Adrenal gland (tissue), 12 donors: ENCODE results near the gene KDM6A. TPM values are rescaled to one million over a fixed set of nuclear protein-coding genes. Genes with fewer than 3 reads are reported as not detected.

ENCODE experiments used
- DNase-seq, 7 donors: peaks; one replicate each; pipeline ENCODE4 v3.0.0-alpha.2; 2019 to 2020
- H3K27ac ChIP-seq, 5 donors: fragments of 200-600 bp; sonication (generic) in 4 of 5; 1 replicate in 3 of 5; 2 replicates in 2 of 5; pipeline versions ENCODE4 v1.5.1 to v1.8.0; 2016 to 2020; ENCODE audit warnings: mild to moderate bottlenecking in 1 of 5
- H3K27me3 ChIP-seq: fragments of 200-600 bp; 2 replicates; pipeline ENCODE4 v1.8.0; 2021
- H3K36me3 ChIP-seq, 2 donors: fragments of 200-600 bp; replicated peaks in 1 of 2; 1 replicate in 1 of 2; 2 replicates in 1 of 2; pipeline versions ENCODE4 v1.5.1 to v1.8.0; 2018 to 2022
- H3K4me1 ChIP-seq, 2 donors: fragments of 200-600 bp; replicated peaks in 1 of 2; 1 replicate in 1 of 2; 2 replicates in 1 of 2; pipeline versions ENCODE4 v1.5.1 to v1.8.0; 2018 to 2021
- H3K4me3 ChIP-seq, 4 donors: fragments of 200-600 bp; sonication (generic) in 3 of 4; one replicate each; pipeline ENCODE4 v1.5.1; 2016 to 2018
- H3K9me3 ChIP-seq, 3 donors: fragments of 200-600 bp; sonication (generic) in 1 of 3; replicated peaks in 1 of 3; 1 replicate in 2 of 3; 2 replicates in 1 of 3; pipeline versions ENCODE4 v1.5.1 to v1.8.0; 2016 to 2021
- POLR2A ChIP-seq, 2 donors: fragments of 450-650 bp; IDR thresholded peaks; one replicate each; pipeline ENCODE4 v1.6.1; 2017; ENCODE audit warnings: antibody characterized with exemption in 2 of 2, mild to moderate bottlenecking in 2 of 2, moderate library complexity in 1 of 2
- WGBS, 4 donors: extraction: QIAGEN DNeasy Blood & Tissue Kit in 2 of 4; methylation state at CpG; one replicate each; pipeline versions ENCODE4 v1.1.5 to v1.1.7; 2013 to 2017; 5-methylcytosine and 5-hydroxymethylcytosine counted together
- intact Hi-C, 2 donors: fragments of 100-400 bp; cut with DNase I; formaldehyde crosslinking; loops; one replicate each; pipeline versions ENCODE4 v1.14.1 to v1.15.0; 2022 to 2023
- polyA plus RNA-seq, 3 donors: library from polyadenylated mRNA; stranded (reverse); fragments of 200-250 nt in 2 of 3; fragments of 350-450 nt in 1 of 3; fragmentation: Illumina TruSeq in 1 of 3; extraction: RNeasy Lipid Tissue Mini Kit (QIAGEN cat#74804) in 1 of 3; gene quantifications; one replicate each; pipeline ENCODE4 v1.2.3, GENCODE V29; 2013 to 2014
- total RNA-seq, 9 donors: library from RNA; depleted of rRNA in 4 of 9; stranded (reverse); fragments of >200 nt in 4 of 9; fragments of 120-200 nt in 1 of 9; fragmentation: NEBNext Ultra II Directional in 1 of 9; extraction: Animal tissue kit (Norgen Biotek cat#: 25700) in 1 of 9; gene quantifications; one replicate each; pipeline versions ENCODE4 v1.1.0 to v1.2.4, GENCODE V29; 2013 to 2023
- TF ChIP-seq, protein P1 (sequence below), 6 experiments: fragments of 450-650 bp in 4 of 6; fragments of 200-600 bp in 2 of 6; sonication (generic) in 1 of 6; IDR thresholded peaks; 1 replicate in 5 of 6; 2 replicates in 1 of 6; pipeline versions ENCODE4 v1.5.1 to v1.8.0; 2016 to 2021; ENCODE audit warnings: antibody characterized with exemption in 6 of 6, mild to moderate bottlenecking in 2 of 6, moderate library complexity in 1 of 6
- donor health status: healthy with polysubstance abuse.
- donor health status: Bipolar disorder and iron deficiency.
- donor health status: DM: yes; HTN: yes; CAD: no.
- donor health status: DM: no; HTN: no; CAD: no.
- donor health status: DM: no; HTN: no; CAD: no.
- donor health status: DM: yes; HTN: yes; CAD: no.

KDM6A gene
- total and polyA plus RNA-seq, 12 donors = 4.1 to 37.9 (median 21.6) TPM

DNA sequence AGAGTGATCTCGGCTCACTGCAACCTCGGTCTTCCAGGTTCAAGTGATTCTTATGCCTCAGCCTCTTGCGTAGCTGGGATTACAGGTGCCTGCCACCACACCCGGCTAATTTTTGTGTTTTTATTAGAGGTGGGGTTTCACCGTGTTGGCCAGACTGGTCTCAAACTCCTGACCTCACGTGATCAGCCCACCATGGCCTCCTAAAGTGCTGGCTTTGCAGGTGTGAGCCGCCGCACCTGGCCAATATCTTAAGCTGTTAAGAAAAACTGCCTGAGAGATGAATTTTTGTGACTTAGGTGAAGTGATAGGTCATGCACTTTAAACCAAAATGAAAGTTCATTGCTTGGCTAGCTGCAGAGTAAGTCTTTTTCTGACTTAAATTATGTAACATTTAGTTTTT, 5.8 kb downstream of the KDM6A start:
- Histone ChIP-seq H3K4me3 (no peak overlapping the region), H3K4me1 (peaks cover 11 to 56% of the 10 kb centered on the region in 2 donors), H3K27me3 (no peaks in the 10 kb centered on the region), H3K36me3 (no peaks in the 10 kb centered on the region), H3K9me3 (no peaks in the 10 kb centered on the region), H3K27ac (no peak overlapping the region)
- 88 to 95% (median 92%) methylated on average over 6 to 8 of the region's 8 CpGs for WGBS, 4 donors
- DNase-seq = no peak
- TF ChIP-seq, protein P1, sequence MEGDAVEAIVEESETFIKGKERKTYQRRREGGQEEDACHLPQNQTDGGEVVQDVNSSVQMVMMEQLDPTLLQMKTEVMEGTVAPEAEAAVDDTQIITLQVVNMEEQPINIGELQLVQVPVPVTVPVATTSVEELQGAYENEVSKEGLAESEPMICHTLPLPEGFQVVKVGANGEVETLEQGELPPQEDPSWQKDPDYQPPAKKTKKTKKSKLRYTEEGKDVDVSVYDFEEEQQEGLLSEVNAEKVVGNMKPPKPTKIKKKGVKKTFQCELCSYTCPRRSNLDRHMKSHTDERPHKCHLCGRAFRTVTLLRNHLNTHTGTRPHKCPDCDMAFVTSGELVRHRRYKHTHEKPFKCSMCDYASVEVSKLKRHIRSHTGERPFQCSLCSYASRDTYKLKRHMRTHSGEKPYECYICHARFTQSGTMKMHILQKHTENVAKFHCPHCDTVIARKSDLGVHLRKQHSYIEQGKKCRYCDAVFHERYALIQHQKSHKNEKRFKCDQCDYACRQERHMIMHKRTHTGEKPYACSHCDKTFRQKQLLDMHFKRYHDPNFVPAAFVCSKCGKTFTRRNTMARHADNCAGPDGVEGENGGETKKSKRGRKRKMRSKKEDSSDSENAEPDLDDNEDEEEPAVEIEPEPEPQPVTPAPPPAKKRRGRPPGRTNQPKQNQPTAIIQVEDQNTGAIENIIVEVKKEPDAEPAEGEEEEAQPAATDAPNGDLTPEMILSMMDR (IDR thresholded peaks at IDR 0.05) = no peak
- TF ChIP-seq POLR2A (IDR thresholded peaks at IDR 0.05) = no peak
- intact Hi-C loops = no loop called here

DNA sequence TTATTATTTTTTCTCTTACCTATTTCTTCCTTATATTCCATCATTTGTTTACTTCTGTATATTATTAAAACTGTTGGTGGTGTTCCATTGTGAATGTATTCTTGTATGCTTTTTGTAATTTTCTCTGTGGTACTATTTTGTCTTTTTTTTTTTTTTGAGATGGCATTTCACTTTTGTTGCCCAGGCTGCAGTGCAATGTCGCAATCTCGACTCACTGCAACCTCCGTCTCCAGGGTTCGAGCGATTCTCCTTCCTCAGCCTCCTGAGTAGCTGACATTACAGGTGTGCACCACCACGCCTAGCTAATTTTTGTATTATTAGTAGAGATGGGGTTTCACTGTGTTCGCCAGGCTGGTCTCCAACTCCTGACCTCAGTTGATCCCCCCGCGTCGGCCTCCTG, 8.6 kb downstream of the KDM6A start:
- H3K27me3 ChIP-seq = no peaks in the 10 kb centered on the region
- no peak overlapping the region for H3K27ac ChIP-seq
- no peak for DNase-seq
- no peak overlapping the region for H3K4me3 ChIP-seq
- WGBS, 4 donors = 92 to 96% (median 93%) methylated on average over 6 to 10 of the region's 10 CpGs
- H3K9me3 ChIP-seq = no peaks in the 10 kb centered on the region
- TF ChIP-seq POLR2A (IDR thresholded peaks at IDR 0.05) = no peak
- TF ChIP-seq, protein P1 (IDR thresholded peaks at IDR 0.05) = no peak
- intact Hi-C loops = no loop called here
- peaks cover 16 to 49% of the 10 kb centered on the region in 2 donors for H3K4me1 ChIP-seq
- no peaks in the 10 kb centered on the region for H3K36me3 ChIP-seq

DNA sequence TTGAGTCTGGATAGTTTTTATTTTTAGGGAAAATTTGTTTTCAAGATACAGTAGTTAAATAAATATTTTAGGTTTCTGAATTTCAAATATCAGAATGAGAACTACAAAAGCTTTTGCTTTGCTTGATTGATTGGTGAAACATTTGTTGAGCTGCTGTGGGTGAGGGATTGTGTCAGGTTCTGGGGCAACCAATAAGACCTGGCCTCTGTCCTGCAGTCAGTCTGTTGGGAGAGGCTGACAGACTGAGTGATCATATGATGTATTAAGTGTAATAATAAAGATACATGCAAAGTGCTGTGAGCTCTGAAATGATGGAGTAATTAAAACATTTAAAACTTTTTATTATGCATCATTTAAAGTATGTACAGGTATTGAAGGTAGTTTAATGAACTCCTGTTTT, 9.6 kb downstream of the KDM6A start:
- Histone ChIP-seq H3K27ac (no peak overlapping the region), H3K36me3 (no peaks in the 10 kb centered on the region), H3K4me1 (peaks cover 16 to 39% of the 10 kb centered on the region in 2 donors), H3K27me3 (no peaks in the 10 kb centered on the region), H3K9me3 (no peaks in the 10 kb centered on the region), H3K4me3 (no peak overlapping the region)
- no peak for TF ChIP-seq POLR2A (IDR thresholded peaks at IDR 0.05)
- TF ChIP-seq, protein P1 (IDR thresholded peaks at IDR 0.05) = no peak
- intact Hi-C loops = no loop called here
- no peak for DNase-seq

DNA sequence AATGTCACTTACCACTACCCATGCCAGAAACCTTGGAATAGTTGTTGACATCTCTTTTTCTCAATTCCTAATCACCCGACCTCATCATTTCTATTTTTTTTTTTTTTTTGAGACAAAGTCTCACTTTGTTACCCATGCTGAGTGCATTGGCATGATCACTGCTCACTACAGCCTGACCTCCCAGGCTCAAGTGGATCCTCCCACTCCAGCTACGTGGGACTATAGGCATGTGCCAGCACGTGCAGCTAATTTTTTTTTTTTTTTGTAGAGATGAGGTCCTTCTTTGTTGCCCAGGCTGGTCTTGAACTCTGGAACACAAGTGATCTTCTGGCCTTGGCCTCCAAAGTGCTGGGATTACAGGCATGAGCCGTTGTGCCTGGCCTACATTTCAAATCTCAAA, 12.0 kb downstream of the KDM6A start:
- intact Hi-C loops = no loop called here
- H3K36me3 ChIP-seq = no peaks in the 10 kb centered on the region
- H3K27me3 ChIP-seq = no peaks in the 10 kb centered on the region
- H3K4me3 ChIP-seq = no peak overlapping the region
- no peaks in the 10 kb centered on the region for H3K9me3 ChIP-seq
- DNase-seq = no peak
- H3K4me1 ChIP-seq = peaks cover 27 to 42% of the 10 kb centered on the region in 2 donors
- 32 to 60% (median 45%) methylated on average over 4 of the region's 4 CpGs for WGBS, 4 donors
- no peak for TF ChIP-seq POLR2A (IDR thresholded peaks at IDR 0.05)
- TF ChIP-seq, protein P1 (IDR thresholded peaks at IDR 0.05) = no peak
- H3K27ac ChIP-seq = no peak overlapping the region
